Activated CD8-positive, alpha-beta T cell treated with anti-CD3 and anti-CD28 coated beads for 36 hours (primary cell): ENCODE results near the gene ACBD6. TPM values are rescaled to one million over a fixed set of nuclear protein-coding genes. Genes with fewer than 3 reads are reported as not detected.
A peak's percentile ranks its signal among the peaks of the same experiment; 100 is the strongest.
"Not testable (repeated sequence)": the region's sequence is repeated elsewhere in the genome, so short reads cannot be mapped to it uniquely, and the experiment has no call there.

Experiments used
- ATAC-seq: fragments of 200-7000 bp; cut with Tn5 transposase; one replicate; pipeline ENCODE4 v1.10.0; 2021; ENCODE audit warnings: mild to moderate bottlenecking, moderate library complexity
- CTCF ChIA-PET: fragments of 350-600 bp; sonication (Branson Sonifier 250); formaldehyde crosslinking; loops from one replicate; lab custom pipeline; 2021; ENCODE audit warnings: antibody characterized with exemption; lab: Charles Lee
- POLR2A ChIA-PET: fragments of 350-600 bp; sonication (Branson Sonifier 250); formaldehyde crosslinking; loops from one replicate; lab custom pipeline; 2021; ENCODE audit warnings: antibody characterized with exemption; lab: Charles Lee
- DNase-seq: peaks from one replicate; pipeline ENCODE4 v3.0.0-alpha.2; 2020
- H3K27ac Mint-ChIP-seq: one replicate; pipeline ENCODE4 v1.8.0; 2021; ENCODE audit warnings: mild to moderate bottlenecking, mixed read lengths
- H3K27me3 Mint-ChIP-seq: one replicate; pipeline ENCODE4 v1.8.0; 2021; ENCODE audit warnings: mixed read lengths
- H3K36me3 Mint-ChIP-seq: one replicate; pipeline ENCODE4 v1.8.0; 2021; ENCODE audit warnings: low read depth, mixed read lengths
- H3K4me1 Mint-ChIP-seq: one replicate; pipeline ENCODE4 v1.8.0; 2021; ENCODE audit warnings: low read depth, mixed read lengths
- H3K4me3 Mint-ChIP-seq: one replicate; pipeline ENCODE4 v1.8.0; 2021; ENCODE audit warnings: mild to moderate bottlenecking, moderate library complexity, mixed read lengths
- H3K9me3 Mint-ChIP-seq: one replicate; pipeline ENCODE4 v1.8.0; 2021; ENCODE audit warnings: mixed read lengths
- intact Hi-C: fragments of 100-400 bp; cut with micrococcal nuclease; formaldehyde crosslinking; loops from one replicate; pipeline ENCODE4 v1.10.0; 2022
- total RNA-seq, 2 experiments: library from RNA; stranded (reverse); gene quantifications; one replicate each; pipeline ENCODE4 v1.2.3, GENCODE V29; 2021
- TF ChIP-seq, protein P1 (sequence below): fragments of 200-600 bp; IDR thresholded peaks from one replicate; pipeline ENCODE4 v1.8.0; 2022; ENCODE audit warnings: antibody characterized with exemption, mild to moderate bottlenecking

ACBD6 gene
- total RNA-seq, 2 experiments from 2014 or later = 41.3 to 45.0 TPM

DNA sequence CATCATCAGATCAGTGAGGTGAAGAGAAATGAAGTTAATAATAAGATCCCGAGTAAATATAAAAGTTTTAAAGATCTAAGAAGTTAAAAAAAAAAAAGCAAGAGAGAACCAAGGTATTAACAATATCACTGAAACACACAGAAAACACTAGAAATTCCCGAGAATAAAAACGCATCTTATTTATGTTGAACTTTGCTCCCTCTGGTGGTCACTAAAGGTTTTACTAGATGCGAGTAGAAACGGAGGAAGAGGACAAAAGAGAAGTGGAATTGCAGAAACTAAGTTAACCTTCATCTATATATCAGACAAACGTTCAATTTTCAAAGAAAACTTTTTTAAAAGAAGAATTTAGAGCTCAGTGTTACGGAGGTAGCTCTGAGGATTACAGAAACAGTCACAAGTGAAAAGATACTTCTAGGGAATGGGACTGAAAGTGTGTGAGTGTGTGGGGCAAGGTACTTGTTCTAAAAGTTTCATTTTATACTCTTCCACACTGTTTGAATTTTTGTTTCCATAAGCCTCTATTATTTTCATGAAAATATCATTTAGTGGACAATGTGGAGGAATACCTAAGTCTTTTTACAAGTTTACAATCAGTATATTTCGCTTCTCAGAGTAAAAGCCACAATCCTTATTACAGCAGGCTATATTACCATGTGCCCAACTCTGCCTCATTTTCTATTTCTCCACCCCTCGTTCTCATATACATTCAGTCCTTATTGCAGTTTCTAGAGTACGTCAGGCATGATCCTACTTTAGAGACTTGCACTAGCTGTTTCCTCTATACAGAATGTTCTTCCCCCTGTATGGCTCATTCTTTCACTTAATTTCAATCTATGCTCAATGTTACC lies 19.7 kb downstream of the ACBD6 start:
- intact Hi-C loops = loop anchor here (2.0 kb wide), 1 partner anchor 230 kb away; no protein-coding TSS in a partner anchor
- Mint-ChIP-seq H3K27me3 (no peaks in the 10 kb centered on the region), H3K9me3 (no peaks in the 10 kb centered on the region), H3K4me3 (no peak overlapping the region), H3K36me3 (peaks cover 21% of the 10 kb centered on the region), H3K27ac (no peak overlapping the region), H3K4me1 (peaks cover 16% of the 10 kb centered on the region)
- ATAC-seq = no peak
- DNase-seq = peak; percentile 17
- POLR2A ChIA-PET = no interaction called here
- CTCF ChIA-PET = interaction anchor here (0.7 to 4.0 kb wide), 23 partner anchors 8 to 301 kb away, joined by 3 to 39 read pairs (median 4); partner anchors contain the start of gene ACBD6
- TF ChIP-seq, protein P1, sequence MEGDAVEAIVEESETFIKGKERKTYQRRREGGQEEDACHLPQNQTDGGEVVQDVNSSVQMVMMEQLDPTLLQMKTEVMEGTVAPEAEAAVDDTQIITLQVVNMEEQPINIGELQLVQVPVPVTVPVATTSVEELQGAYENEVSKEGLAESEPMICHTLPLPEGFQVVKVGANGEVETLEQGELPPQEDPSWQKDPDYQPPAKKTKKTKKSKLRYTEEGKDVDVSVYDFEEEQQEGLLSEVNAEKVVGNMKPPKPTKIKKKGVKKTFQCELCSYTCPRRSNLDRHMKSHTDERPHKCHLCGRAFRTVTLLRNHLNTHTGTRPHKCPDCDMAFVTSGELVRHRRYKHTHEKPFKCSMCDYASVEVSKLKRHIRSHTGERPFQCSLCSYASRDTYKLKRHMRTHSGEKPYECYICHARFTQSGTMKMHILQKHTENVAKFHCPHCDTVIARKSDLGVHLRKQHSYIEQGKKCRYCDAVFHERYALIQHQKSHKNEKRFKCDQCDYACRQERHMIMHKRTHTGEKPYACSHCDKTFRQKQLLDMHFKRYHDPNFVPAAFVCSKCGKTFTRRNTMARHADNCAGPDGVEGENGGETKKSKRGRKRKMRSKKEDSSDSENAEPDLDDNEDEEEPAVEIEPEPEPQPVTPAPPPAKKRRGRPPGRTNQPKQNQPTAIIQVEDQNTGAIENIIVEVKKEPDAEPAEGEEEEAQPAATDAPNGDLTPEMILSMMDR = peak; percentile 80

DNA sequence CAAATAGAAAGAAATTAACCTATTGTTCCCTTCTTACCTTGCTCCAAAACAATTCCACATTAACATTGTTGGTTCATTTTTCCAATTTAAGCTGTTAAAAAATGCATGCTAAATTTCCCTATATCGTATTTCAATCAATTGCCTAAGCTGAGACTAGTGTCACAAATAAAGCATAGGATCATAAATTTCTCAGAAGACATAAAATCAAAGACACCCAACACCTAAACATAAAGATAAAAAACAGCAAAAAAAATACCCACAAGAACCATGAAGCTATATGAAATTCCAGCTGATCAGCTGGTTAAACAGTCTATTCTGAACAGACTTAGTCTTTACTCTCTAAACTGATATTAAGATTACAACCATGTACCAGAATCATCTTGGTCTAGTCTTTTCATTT lies 32.3 kb downstream of the ACBD6 start:
- ATAC-seq = no peak
- POLR2A ChIA-PET = no interaction called here
- Mint-ChIP-seq H3K4me3 (no peak overlapping the region), H3K27ac (no peak overlapping the region), H3K4me1 (peaks cover 9% of the 10 kb centered on the region), H3K27me3 (no peaks in the 10 kb centered on the region), H3K9me3 (peaks cover 7% of the 10 kb centered on the region), H3K36me3 (peaks cover 36% of the 10 kb centered on the region)
- DNase-seq = no peak
- TF ChIP-seq, protein P1 = no peak
- intact Hi-C loops = loop anchor here (10.0 kb wide), 1 partner anchor 105 kb away; no protein-coding TSS in a partner anchor
- CTCF ChIA-PET = no interaction called here

DNA sequence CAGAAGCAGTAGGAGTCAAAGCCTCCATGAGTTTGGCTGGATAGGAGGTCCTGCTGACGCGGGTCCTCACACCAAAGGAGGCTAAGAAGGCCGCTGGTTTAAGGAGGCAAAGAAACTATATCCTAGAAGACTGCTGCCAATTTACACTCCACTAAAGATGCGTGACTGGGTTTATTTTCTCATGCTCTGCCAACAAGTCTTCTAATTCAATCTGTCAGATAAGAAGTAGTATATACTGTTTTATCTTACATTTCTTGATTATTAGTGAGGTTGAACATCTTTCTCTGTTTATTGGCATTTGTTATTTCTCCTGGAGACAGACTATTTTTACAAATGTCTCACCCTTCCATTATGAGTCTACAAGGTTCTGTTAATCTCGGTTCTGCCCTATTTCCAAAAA lies 34.1 kb downstream of the ACBD6 start:
- H3K27ac Mint-ChIP-seq = no peak overlapping the region
- peaks cover 51% of the 10 kb centered on the region for H3K36me3 Mint-ChIP-seq
- intact Hi-C loops = no loop called here
- DNase-seq (no peak), ATAC-seq (no peak)
- H3K4me1 Mint-ChIP-seq = peaks cover 9% of the 10 kb centered on the region
- peaks cover 22% of the 10 kb centered on the region for H3K9me3 Mint-ChIP-seq
- no peak overlapping the region for H3K4me3 Mint-ChIP-seq
- TF ChIP-seq, protein P1 = no peak
- CTCF ChIA-PET = interaction anchor here (1.2 kb wide), 1 partner anchor 52 kb away, joined by 4 read pairs; no protein-coding TSS in a partner anchor
- POLR2A ChIA-PET = no interaction called here
- H3K27me3 Mint-ChIP-seq = no peaks in the 10 kb centered on the region

DNA sequence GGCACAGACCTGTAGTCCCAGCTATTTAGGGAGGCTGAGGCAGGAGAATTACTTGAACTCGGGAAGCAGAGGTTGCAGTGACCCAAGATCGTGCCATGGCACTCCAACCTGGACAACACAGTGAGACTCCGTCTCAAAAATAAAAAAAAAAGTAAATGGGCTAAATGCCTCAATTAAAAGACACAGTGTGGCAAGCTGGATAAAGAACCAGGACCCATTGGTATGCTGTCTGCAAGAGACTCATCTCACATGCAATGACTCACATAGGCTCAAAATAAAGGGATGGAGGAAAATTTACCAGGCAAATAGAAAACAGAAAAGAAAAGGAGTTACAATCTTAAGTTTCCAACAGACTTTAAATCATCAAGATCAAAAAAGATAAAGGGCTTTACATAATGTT lies 40.3 kb downstream of the ACBD6 start:
- Mint-ChIP-seq H3K9me3 (peaks cover 40% of the 10 kb centered on the region), H3K4me1 (peaks cover 10% of the 10 kb centered on the region), H3K4me3 (no peak overlapping the region), H3K27me3 (no peaks in the 10 kb centered on the region), H3K27ac (no peak overlapping the region), H3K36me3 (peaks cover 65% of the 10 kb centered on the region)
- CTCF ChIA-PET = interaction anchor here (1.1 to 1.7 kb wide), 4 partner anchors 16 to 209 kb away, joined by 4 to 6 read pairs (median 4); no protein-coding TSS in a partner anchor
- intact Hi-C loops = no loop called here
- TF ChIP-seq, protein P1 = no peak
- POLR2A ChIA-PET = no interaction called here
- ATAC-seq (no peak), DNase-seq (no peak)

DNA sequence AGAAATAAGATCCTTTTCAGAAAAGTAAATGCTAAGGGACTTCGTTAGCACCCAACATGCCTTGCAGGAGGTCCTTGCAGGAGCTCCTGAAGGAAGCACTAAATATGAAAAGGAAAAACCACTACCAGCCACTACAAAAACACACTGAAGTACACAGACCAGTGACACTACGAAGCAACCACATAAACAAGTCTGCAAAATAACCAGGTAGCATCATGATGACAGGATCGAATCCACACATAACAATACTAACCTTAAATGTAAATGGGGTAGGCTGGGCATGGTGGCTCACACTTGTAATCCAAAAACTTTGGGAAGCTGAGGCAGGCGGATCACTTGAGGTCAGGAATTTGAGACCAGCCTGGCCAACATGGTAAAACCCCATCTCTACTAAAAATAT lies 40.7 kb downstream of the ACBD6 start:
- CTCF ChIA-PET = interaction anchor here (1.1 to 1.7 kb wide), 3 partner anchors 16 to 208 kb away, joined by 4 to 6 read pairs (median 4); no protein-coding TSS in a partner anchor
- H3K27ac Mint-ChIP-seq = not testable (repeated sequence)

More for the DNA sequence above, 40.7 kb downstream of the ACBD6 start:
- POLR2A ChIA-PET, ATAC-seq, H3K4me3 Mint-ChIP-seq, H3K4me1 Mint-ChIP-seq, H3K27me3 Mint-ChIP-seq, intact Hi-C loops, DNase-seq: not testable (repeated sequence)
- Mint-ChIP-seq H3K36me3 (peaks cover 68% of the 10 kb centered on the region), H3K9me3 (peaks cover 40% of the 10 kb centered on the region)
